Thoracic aorta (tissue), 2 donors: ENCODE measurements around the gene RGS7. TPM values are rescaled to one million over a fixed set of nuclear protein-coding genes. Genes with fewer than 3 reads are reported as not detected.

Source experiments
- ATAC-seq: fragments of 150-250 bp; one replicate; pipeline ENCODE4 v1.8.0; 2017; ENCODE audit warnings: low read depth; ENCODE audit not compliant: insufficient number of reproducible peaks, low FRiP score
- DNase-seq: peaks from one replicate; pipeline ENCODE4 v3.0.0-alpha.2; 2020; ENCODE audit warnings: low spot score
- H3K27ac ChIP-seq, 2 donors: fragments of 200-600 bp; sonication (generic); 1 replicate in 1 of 2; 2 replicates in 1 of 2; pipeline ENCODE4 v1.5.1; 2016; ENCODE audit warnings: mild to moderate bottlenecking in 2 of 2, moderate library complexity in 2 of 2
- H3K27me3 ChIP-seq: fragments of 200-600 bp; sonication (generic); replicated peaks from 2 replicates; pipeline ENCODE4 v1.6.0; 2016; ENCODE audit warnings: mild to moderate bottlenecking; ENCODE audit not compliant: insufficient read depth
- H3K36me3 ChIP-seq: fragments of 200-600 bp; sonication (generic); one replicate; pipeline ENCODE4 v1.5.1; 2016
- H3K4me1 ChIP-seq, 2 donors: fragments of 200-600 bp; sonication (generic); 1 replicate in 1 of 2; 2 replicates in 1 of 2; pipeline versions ENCODE4 v1.5.1 to v1.6.0; 2016; ENCODE audit warnings: low read depth in 2 of 2, mild to moderate bottlenecking in 1 of 2; ENCODE audit not compliant: control insufficient read depth in 1 of 2
- H3K4me3 ChIP-seq: fragments of 200-600 bp; sonication (generic); 2 replicates; pipeline ENCODE4 v1.5.1; 2016; ENCODE audit warnings: mild to moderate bottlenecking
- H3K9me3 ChIP-seq: fragments of 200-600 bp; sonication (generic); 2 replicates; pipeline ENCODE4 v1.5.1; 2016
- CTCF ChIP-seq: fragments of 200-600 bp; sonication (generic); IDR thresholded peaks from one replicate; pipeline ENCODE4 v1.5.1; 2019; ENCODE audit warnings: antibody characterized with exemption
- total RNA-seq, 2 donors: library from RNA; depleted of rRNA; stranded (reverse); fragments of >200 nt; gene quantifications; one replicate each; pipeline versions ENCODE4 v1.1.0 to v1.2.3, GENCODE V29; 2016

Gene RGS7
- total RNA-seq, 2 donors from 2014 or later, result not detected

- Histone ChIP-seq H3K27ac (no peak overlapping the region), H3K4me3 (no peak overlapping the region), H3K4me1 (no peaks in the 10 kb centered on the region), H3K36me3 (no peaks in the 10 kb centered on the region), H3K27me3 (no peaks in the 10 kb centered on the region), H3K9me3 (no peaks in the 10 kb centered on the region)
- no peak for TF ChIP-seq CTCF
- DNase-seq (no peak), ATAC-seq (no peak)
Observed at GRCh38 chr1:241020851-241021697, 335.9 kb downstream of the RGS7 start.

GRCh38 chr1:241012708-241013340 is 344.2 kb downstream of the RGS7 start:
- ATAC-seq (no peak), DNase-seq (no peak)
- no peak overlapping the region for H3K27ac ChIP-seq
- no peak for TF ChIP-seq CTCF
- no peaks in the 10 kb centered on the region for H3K27me3 ChIP-seq
- no peaks in the 10 kb centered on the region for H3K9me3 ChIP-seq
- H3K36me3 ChIP-seq, result no peaks in the 10 kb centered on the region
- no peak overlapping the region for H3K4me3 ChIP-seq
- no peaks in the 10 kb centered on the region for H3K4me1 ChIP-seq

GRCh38 chr1:241007668-241008067 is 349.3 kb downstream of the RGS7 start:
- no peak overlapping the region for H3K4me3 ChIP-seq
- no peaks in the 10 kb centered on the region for H3K27me3 ChIP-seq
- H3K36me3 ChIP-seq, result no peaks in the 10 kb centered on the region
- TF ChIP-seq CTCF, result no peak
- DNase-seq (no peak), ATAC-seq (no peak)
- no peaks in the 10 kb centered on the region for H3K9me3 ChIP-seq
- no peak overlapping the region for H3K27ac ChIP-seq
- no peaks in the 10 kb centered on the region for H3K4me1 ChIP-seq

GRCh38 chr1:240999826-241000225 is 357.2 kb downstream of the RGS7 start:
- TF ChIP-seq CTCF, result no peak
- no peaks in the 10 kb centered on the region for H3K9me3 ChIP-seq

GRCh38 chr1:240998441-240999015 is 358.5 kb downstream of the RGS7 start:
- Histone ChIP-seq H3K4me1 (no peaks in the 10 kb centered on the region), H3K9me3 (no peaks in the 10 kb centered on the region), H3K27me3 (no peaks in the 10 kb centered on the region), H3K27ac (no peak overlapping the region), H3K4me3 (no peak overlapping the region), H3K36me3 (no peaks in the 10 kb centered on the region)
- no peak for DNase-seq
- no peak for TF ChIP-seq CTCF
- no peak for ATAC-seq

More at GRCh38 chr1:240999826-241000225, 357.2 kb downstream of the RGS7 start:
- H3K4me1 ChIP-seq, result no peaks in the 10 kb centered on the region
- ATAC-seq (no peak), DNase-seq (no peak)
- no peak overlapping the region for H3K4me3 ChIP-seq
- no peak overlapping the region for H3K27ac ChIP-seq
- no peaks in the 10 kb centered on the region for H3K27me3 ChIP-seq
- no peaks in the 10 kb centered on the region for H3K36me3 ChIP-seq
